ENCODE data around the gene TTC28. TPM values are rescaled to one million over a fixed set of nuclear protein-coding genes. Genes with fewer than 3 reads are reported as not detected.
"Not testable (repeated sequence)": the region's sequence is repeated elsewhere in the genome, so short reads cannot be mapped to it uniquely, and the experiment has no call there.

Gene TTC28
- total and polyA plus RNA-seq, 7 donors, result 1.2 to 12.1 (median 3.5) TPM

DNA sequence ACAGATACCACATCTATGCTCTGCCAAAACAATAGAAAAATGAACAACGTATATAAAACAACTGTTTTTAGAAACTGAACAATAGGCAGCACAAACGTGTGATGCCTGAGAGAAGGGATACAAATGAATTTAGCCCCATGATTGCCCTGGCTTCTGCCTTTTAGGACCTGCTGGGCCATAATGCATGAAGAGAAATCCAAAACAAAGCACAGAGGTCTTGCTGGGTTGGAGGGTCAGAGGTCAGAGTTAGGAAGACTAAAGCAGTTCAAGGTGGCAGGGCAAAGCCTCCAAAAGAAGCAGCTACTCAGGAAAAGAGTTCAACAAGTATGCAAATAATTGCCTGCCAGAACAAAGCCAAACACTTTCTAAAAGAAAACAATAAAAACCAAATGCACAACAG, 138.5 kb downstream of the TTC28 start:
- TF ChIP-seq, protein P1, sequence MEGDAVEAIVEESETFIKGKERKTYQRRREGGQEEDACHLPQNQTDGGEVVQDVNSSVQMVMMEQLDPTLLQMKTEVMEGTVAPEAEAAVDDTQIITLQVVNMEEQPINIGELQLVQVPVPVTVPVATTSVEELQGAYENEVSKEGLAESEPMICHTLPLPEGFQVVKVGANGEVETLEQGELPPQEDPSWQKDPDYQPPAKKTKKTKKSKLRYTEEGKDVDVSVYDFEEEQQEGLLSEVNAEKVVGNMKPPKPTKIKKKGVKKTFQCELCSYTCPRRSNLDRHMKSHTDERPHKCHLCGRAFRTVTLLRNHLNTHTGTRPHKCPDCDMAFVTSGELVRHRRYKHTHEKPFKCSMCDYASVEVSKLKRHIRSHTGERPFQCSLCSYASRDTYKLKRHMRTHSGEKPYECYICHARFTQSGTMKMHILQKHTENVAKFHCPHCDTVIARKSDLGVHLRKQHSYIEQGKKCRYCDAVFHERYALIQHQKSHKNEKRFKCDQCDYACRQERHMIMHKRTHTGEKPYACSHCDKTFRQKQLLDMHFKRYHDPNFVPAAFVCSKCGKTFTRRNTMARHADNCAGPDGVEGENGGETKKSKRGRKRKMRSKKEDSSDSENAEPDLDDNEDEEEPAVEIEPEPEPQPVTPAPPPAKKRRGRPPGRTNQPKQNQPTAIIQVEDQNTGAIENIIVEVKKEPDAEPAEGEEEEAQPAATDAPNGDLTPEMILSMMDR (IDR thresholded peaks at IDR 0.05), result no peak
- H3K4me3 ChIP-seq, result no peak overlapping the region
- WGBS, 3 donors, result 59 to 61% (median 60%) methylated on average over 2 of the region's 2 CpGs
- DNase-seq (no peak), ATAC-seq (no peak)
- intact Hi-C loops (cut with DNase I), result no loop called here
- H3K27me3 ChIP-seq (ENCODE audit: insufficient read depth in 3 of 3, low read length in 2 of 3), result no peaks in the 10 kb centered on the region
- peaks cover 4% of the 10 kb centered on the region for H3K9me3 ChIP-seq
- H3K27ac ChIP-seq, result no peak overlapping the region
- no peaks in the 10 kb centered on the region for H3K36me3 ChIP-seq (ENCODE audit: insufficient read depth in 1 of 2, low read depth in 1 of 2)
- no peaks in the 10 kb centered on the region for H3K4me1 ChIP-seq

DNA sequence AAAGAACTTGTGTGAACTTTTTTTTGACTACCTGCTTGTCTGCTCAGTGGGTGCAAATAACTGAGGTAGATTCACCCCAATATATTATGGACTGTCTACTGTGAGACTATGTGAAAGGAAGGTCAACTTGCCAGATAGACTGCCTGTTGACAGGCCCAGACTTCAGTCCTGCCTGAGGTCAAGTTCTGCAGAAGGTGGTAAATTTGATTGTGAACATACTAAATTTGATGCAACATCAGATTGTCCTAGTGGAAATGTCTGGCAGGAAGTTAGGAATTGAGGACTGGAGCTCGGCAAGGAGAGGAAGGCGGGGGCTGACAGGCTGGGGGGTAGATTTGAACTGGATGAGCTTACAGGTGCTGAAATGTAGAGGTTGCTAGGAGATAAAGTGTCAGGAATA, 140.7 kb downstream of the TTC28 start:
- no peaks in the 10 kb centered on the region for H3K4me1 ChIP-seq
- H3K27ac ChIP-seq, result no peak overlapping the region
- peaks cover 4% of the 10 kb centered on the region for H3K9me3 ChIP-seq
- TF ChIP-seq, protein P1 (IDR thresholded peaks at IDR 0.05), result no peak
- no peak overlapping the region for H3K4me3 ChIP-seq
- intact Hi-C loops (cut with DNase I), result no loop called here
- no peak for DNase-seq
- no peak for ATAC-seq
- 87 to 92% (median 91%) methylated on average over 2 of the region's 2 CpGs for WGBS, 3 donors
- no peaks in the 10 kb centered on the region for H3K36me3 ChIP-seq (ENCODE audit: insufficient read depth in 1 of 2, low read depth in 1 of 2)
- no peaks in the 10 kb centered on the region for H3K27me3 ChIP-seq (ENCODE audit: insufficient read depth in 3 of 3, low read length in 2 of 3)

DNA sequence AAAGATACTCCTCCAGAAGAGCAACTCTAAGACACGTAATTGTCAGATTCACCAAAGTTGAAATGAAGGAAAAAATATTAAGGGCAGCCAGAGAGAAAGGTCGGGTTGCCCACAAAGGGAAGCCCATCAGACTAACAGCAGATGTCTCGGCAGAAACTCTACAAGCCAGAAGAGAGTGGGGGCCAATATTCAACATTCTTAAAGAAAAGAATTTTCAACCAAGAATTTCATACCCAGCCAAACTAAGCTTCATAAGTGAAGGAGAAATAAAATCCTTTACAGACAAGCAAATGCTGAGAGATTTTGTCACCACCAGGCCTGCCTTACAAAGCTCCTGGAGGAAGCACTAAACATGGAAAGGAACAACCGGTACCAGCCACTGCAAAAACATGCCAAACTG, 149.1 kb downstream of the TTC28 start:
- ATAC-seq; H3K4me1 ChIP-seq; H3K4me3 ChIP-seq; H3K27ac ChIP-seq; H3K9me3 ChIP-seq; intact Hi-C loops (cut with DNase I); H3K27me3 ChIP-seq (ENCODE audit: insufficient read depth in 3 of 3, low read length in 2 of 3); DNase-seq; H3K36me3 ChIP-seq (ENCODE audit: insufficient read depth in 1 of 2, low read depth in 1 of 2): not testable (repeated sequence)
- 90 to 96% (median 96%) methylated on average over 4 of the region's 4 CpGs for WGBS, 3 donors

DNA sequence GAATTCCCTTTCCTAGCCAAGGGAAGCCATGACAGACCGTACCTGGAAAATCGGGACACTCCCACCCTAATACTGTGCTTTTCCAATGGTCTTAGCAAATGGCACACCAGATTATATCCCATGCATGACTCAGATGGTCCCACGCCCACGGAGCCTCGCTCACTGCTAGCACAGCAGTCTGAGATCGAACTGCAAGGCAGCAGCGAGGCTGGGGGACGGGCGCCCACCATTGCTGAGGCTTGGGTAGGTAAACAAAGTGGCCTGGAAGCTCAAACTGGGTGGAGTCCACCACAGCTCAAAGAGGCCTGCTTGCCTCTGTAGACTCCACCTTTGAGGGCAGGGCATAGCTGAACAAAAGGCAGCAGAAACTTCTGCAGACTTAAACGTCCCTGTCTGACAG, 150.5 kb downstream of the TTC28 start:
- H3K4me1 ChIP-seq; H3K27me3 ChIP-seq (ENCODE audit: insufficient read depth in 3 of 3, low read length in 2 of 3); H3K4me3 ChIP-seq; H3K27ac ChIP-seq; intact Hi-C loops (cut with DNase I); DNase-seq; H3K36me3 ChIP-seq (ENCODE audit: insufficient read depth in 1 of 2, low read depth in 1 of 2); ATAC-seq; H3K9me3 ChIP-seq: not testable (repeated sequence)
- WGBS, 3 donors, result 92 to 98% (median 97%) methylated on average over 8 to 10 of the region's 10 CpGs

DNA sequence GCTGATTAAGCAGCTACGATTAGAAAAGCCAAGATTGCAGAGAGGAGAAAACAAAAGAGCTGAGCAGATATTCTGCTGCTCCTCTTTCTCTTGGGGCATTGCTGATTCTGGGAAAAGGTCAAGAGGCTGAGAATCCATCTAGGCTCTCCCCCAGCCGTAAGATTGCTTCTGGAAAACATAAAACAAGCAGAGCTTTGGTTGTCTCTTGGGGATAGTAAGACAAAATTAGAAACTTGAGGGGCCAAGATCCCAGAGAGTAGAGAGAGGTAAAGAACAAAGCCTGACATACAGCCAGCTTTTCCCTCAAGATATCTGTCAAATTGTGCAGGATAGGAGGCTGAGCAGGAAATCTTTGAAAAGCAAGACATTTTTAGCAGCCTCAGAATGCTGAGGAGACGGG, 158.2 kb downstream of the TTC28 start:
- Histone ChIP-seq H3K27me3 (ENCODE audit: insufficient read depth in 3 of 3, low read length in 2 of 3) (no peaks in the 10 kb centered on the region), H3K4me1 (no peaks in the 10 kb centered on the region), H3K4me3 (no peak overlapping the region), H3K9me3 (no peaks in the 10 kb centered on the region), H3K27ac (no peak overlapping the region), H3K36me3 (ENCODE audit: insufficient read depth in 1 of 2, low read depth in 1 of 2) (no peaks in the 10 kb centered on the region)
- TF ChIP-seq, protein P1 (IDR thresholded peaks at IDR 0.05), result no peak
- DNase-seq, result no peak
- intact Hi-C loops (cut with DNase I), result no loop called here
- ATAC-seq, result no peak
- 55 to 68% (median 63%) methylated on average over 3 of the region's 3 CpGs for WGBS, 3 donors

DNA sequence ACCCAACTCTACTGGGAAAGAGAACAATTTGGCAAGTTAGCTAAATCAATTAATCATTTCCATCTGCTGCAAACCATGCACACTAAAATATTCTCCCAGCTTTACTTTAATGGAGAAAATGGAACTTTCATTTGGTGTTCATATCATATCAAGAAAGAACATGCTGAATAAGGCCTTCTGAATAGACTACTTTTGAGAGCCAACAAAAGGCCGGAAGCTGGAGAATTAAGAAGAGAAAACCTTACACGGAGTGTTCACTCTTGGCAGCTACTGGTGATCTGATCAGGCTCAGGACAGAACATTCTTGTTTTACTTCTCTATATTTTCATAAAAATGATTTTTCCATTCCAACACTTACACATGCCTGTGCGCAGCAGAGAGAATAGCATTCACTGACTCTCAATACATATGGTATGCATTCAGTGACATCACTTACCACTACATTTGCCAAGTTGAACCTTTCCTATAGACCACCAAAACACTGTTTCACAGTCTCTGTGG, 165.3 kb downstream of the TTC28 start:
- DNase-seq (no peak), ATAC-seq (no peak)
- Histone ChIP-seq H3K36me3 (ENCODE audit: insufficient read depth in 1 of 2, low read depth in 1 of 2) (no peaks in the 10 kb centered on the region), H3K27ac (no peak overlapping the region), H3K9me3 (peaks cover 6% of the 10 kb centered on the region), H3K4me3 (no peak overlapping the region), H3K4me1 (no peaks in the 10 kb centered on the region), H3K27me3 (ENCODE audit: insufficient read depth in 3 of 3, low read length in 2 of 3) (no peaks in the 10 kb centered on the region)
- TF ChIP-seq, protein P1 (IDR thresholded peaks at IDR 0.05), result no peak
- WGBS, 3 donors, result 46 to 60% (median 49%) methylated on average over 3 of the region's 3 CpGs
- intact Hi-C loops (cut with DNase I), result no loop called here

DNA sequence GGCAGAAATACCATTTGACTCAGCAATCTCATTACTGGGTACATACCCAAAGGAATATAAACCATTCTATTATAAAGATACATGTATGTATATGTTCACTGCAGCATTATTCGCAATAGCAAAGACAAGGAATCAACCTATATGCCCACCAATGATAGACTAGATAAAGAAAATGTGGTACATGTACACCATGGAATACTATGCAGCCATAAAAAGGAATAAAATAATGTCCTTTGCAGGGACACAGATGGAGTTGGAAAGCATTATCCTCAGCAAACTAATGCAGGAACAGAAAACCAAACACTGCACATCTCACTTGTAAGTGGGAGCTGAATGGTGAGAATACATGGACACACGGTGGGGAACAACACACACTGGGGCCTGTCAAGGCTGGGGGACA, 167.3 kb downstream of the TTC28 start:
- H3K9me3 ChIP-seq; DNase-seq; intact Hi-C loops (cut with DNase I); H3K4me3 ChIP-seq; H3K27ac ChIP-seq; H3K4me1 ChIP-seq; ATAC-seq; H3K36me3 ChIP-seq (ENCODE audit: insufficient read depth in 1 of 2, low read depth in 1 of 2); H3K27me3 ChIP-seq (ENCODE audit: insufficient read depth in 3 of 3, low read length in 2 of 3): not testable (repeated sequence)
- WGBS, 3 donors, result 98 to 100% (median 99%) methylated on average over 2 of the region's 2 CpGs

Measured in psoas muscle (tissue), 8 donors.